Activated CD8-positive, alpha-beta T cell treated with anti-CD3 and anti-CD28 coated beads, Interleukin-2, amount 10 ng/mL, durations not matched to agents 7 days and 5 days (primary cell): ENCODE results near the gene SMO. TPM values are rescaled to one million over a fixed set of nuclear protein-coding genes. Genes with fewer than 3 reads are reported as not detected.
A peak's percentile ranks its signal among the peaks of the same experiment; 100 is the strongest.
"Not testable (repeated sequence)": the region's sequence is repeated elsewhere in the genome, so short reads cannot be mapped to it uniquely, and the experiment has no call there.

Source experiments
- ATAC-seq: fragments of 150-1000 bp; cut with Tn5 transposase; one replicate; pipeline ENCODE4 v1.10.0; 2021; ENCODE audit warnings: moderate library complexity
- CTCF ChIA-PET: fragments of 350-600 bp; sonication (Branson Sonifier 250); formaldehyde crosslinking; loops from one replicate; lab custom pipeline; 2021; ENCODE audit warnings: antibody characterized with exemption; lab: Charles Lee
- POLR2A ChIA-PET: fragments of 350-600 bp; sonication (Branson Sonifier 250); formaldehyde crosslinking; loops from one replicate; lab custom pipeline; 2021; ENCODE audit warnings: antibody characterized with exemption; lab: Charles Lee
- DNase-seq: peaks from one replicate; pipeline ENCODE4 v3.0.0-alpha.2; 2020
- H3K27ac Mint-ChIP-seq: one replicate; pipeline ENCODE4 v1.8.0; 2021; ENCODE audit warnings: mild to moderate bottlenecking, mixed read lengths
- H3K27me3 Mint-ChIP-seq: one replicate; pipeline ENCODE4 v1.8.0; 2021; ENCODE audit warnings: low read depth, mixed read lengths
- H3K36me3 Mint-ChIP-seq: one replicate; pipeline ENCODE4 v1.8.0; 2021; ENCODE audit warnings: low read depth, mixed read lengths
- H3K4me1 Mint-ChIP-seq: one replicate; pipeline ENCODE4 v1.8.0; 2021; ENCODE audit warnings: low read depth, mixed read lengths
- H3K4me3 Mint-ChIP-seq: one replicate; pipeline ENCODE4 v1.8.0; 2021; ENCODE audit warnings: mild to moderate bottlenecking, mixed read lengths
- H3K9me3 Mint-ChIP-seq: one replicate; pipeline ENCODE4 v1.8.0; 2022; ENCODE audit warnings: mixed read lengths; ENCODE audit not compliant: insufficient read depth
- total RNA-seq, 2 experiments: library from RNA; stranded (reverse); gene quantifications; one replicate each; pipeline ENCODE4 v1.2.3, GENCODE V29; 2021

SMO gene
- total RNA-seq, 2 experiments from 2014 or later: not detected

- Mint-ChIP-seq H3K4me1 (peaks cover 32% of the 10 kb centered on the region), H3K9me3 (no peaks in the 10 kb centered on the region), H3K27ac (peak overlapping the region; percentile 73), H3K27me3 (no peaks in the 10 kb centered on the region), H3K4me3 (peak overlapping the region; percentile 85), H3K36me3 (no peaks in the 10 kb centered on the region)
- ATAC-seq: no peak
- no peak for DNase-seq
- ChIA-PET CTCF (interaction anchor here (0.8 to 7.8 kb wide), 6 partner anchors 8 to 382 kb away, joined by 3 to 107 read pairs (median 4); no protein-coding TSS in a partner anchor), POLR2A (interaction anchor here (2.0 kb wide), 1 partner anchor 33 kb away, joined by 4 read pairs; no protein-coding TSS in a partner anchor)
Observed at GRCh38 chr7:129225931-129226572, 37.6 kb downstream of the SMO start.

- H3K9me3 Mint-ChIP-seq: no peaks in the 10 kb centered on the region
- H3K36me3 Mint-ChIP-seq: no peaks in the 10 kb centered on the region
- H3K27ac Mint-ChIP-seq: no peak overlapping the region
- ChIA-PET CTCF (interaction anchor here (0.9 to 7.8 kb wide), 4 partner anchors 10 to 150 kb away, joined by 3 to 107 read pairs (median 15); no protein-coding TSS in a partner anchor), POLR2A (no interaction called here)
- no peaks in the 10 kb centered on the region for H3K27me3 Mint-ChIP-seq
- ATAC-seq (no peak), DNase-seq (no peak)
- H3K4me3 Mint-ChIP-seq: no peak overlapping the region
- H3K4me1 Mint-ChIP-seq: peaks cover 20% of the 10 kb centered on the region
Observed at GRCh38 chr7:129227646-129228578, 39.5 kb downstream of the SMO start.

DNA sequence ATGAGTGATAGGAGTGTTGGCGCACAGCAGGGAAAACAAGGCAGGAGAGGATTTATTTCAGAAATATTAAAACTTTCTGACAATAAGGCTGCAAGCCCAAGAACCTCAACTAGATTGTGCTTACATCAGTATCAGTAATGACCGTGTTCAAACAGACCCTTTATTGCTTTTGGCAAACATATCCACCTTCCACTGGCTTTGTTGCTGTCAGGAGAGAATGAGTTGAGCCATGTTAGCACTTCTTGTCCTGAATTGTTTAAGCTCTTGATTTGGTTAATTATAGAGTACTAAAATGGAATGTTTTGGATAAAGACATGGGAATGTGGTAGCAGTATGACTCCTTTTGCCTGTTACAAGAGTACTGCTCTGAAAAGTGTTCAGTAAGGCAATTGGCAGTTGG, 40.2 kb downstream of the SMO start:
- ATAC-seq (no peak), DNase-seq (no peak)
- H3K4me3 Mint-ChIP-seq: no peak overlapping the region
- no peaks in the 10 kb centered on the region for H3K27me3 Mint-ChIP-seq
- H3K36me3 Mint-ChIP-seq: no peaks in the 10 kb centered on the region
- H3K9me3 Mint-ChIP-seq: no peaks in the 10 kb centered on the region
- peaks cover 17% of the 10 kb centered on the region for H3K4me1 Mint-ChIP-seq
- ChIA-PET POLR2A (no interaction called here), CTCF (interaction anchor here (0.9 to 3.9 kb wide), 4 partner anchors 11 to 149 kb away, joined by 3 to 27 read pairs (median 3); no protein-coding TSS in a partner anchor)
- H3K27ac Mint-ChIP-seq: no peak overlapping the region

- DNase-seq (no peak), ATAC-seq (no peak)
- Mint-ChIP-seq H3K36me3 (no peaks in the 10 kb centered on the region), H3K27me3 (no peaks in the 10 kb centered on the region), H3K9me3 (no peaks in the 10 kb centered on the region), H3K4me3 (no peak overlapping the region), H3K27ac (no peak overlapping the region), H3K4me1 (peaks cover under 1% of the 10 kb centered on the region)
- ChIA-PET POLR2A (no interaction called here), CTCF (interaction anchor here (1.4 to 4.7 kb wide), 3 partner anchors 10 to 40 kb away, joined by 3 to 31 read pairs (median 20); no protein-coding TSS in a partner anchor)
Observed at GRCh38 chr7:129231666-129232065, 43.2 kb downstream of the SMO start.

GRCh38 chr7:129238546-129238945, 50.1 kb downstream of the SMO start:
- CTCF ChIA-PET: interaction anchor here (1.0 to 2.5 kb wide), 5 partner anchors 17 to 105 kb away, joined by 3 to 10 read pairs (median 4); no protein-coding TSS in a partner anchor
- no peaks in the 10 kb centered on the region for H3K27me3 Mint-ChIP-seq
- POLR2A ChIA-PET: interaction anchor here (0.6 kb wide), 1 partner anchor 24 kb away, joined by 4 read pairs; no protein-coding TSS in a partner anchor

DNA sequence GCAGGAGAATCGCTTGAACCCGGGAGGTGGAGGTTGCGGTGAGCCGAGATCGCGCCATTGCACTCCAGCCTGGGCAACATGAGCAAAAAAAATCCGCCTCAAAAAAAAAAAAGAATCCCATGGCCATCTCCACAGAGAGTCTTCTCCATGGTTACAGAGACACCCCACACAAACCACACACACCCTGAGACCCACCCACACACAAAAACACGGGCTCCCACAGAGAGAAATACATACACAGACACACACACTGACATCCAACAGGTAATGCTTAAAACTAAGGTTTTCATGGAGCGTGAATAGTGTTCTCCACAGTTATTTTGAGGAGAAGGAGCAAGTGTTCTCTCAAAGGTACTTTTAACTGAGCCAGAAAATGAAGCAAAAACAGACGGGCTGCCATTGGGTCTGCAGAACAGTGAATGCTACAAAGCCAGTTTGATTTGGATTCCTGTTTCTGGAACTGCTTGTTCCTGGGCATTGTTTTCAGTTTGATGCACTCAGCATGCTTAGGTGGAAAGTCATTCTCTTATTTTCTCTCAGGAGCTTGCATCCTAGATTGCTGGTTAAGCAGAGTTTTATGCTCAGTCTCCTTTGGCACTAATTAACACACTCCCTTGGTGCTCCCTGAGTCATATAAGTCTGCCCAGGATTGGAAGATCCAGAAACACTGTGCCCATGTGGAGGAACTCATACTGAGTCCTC, 51.8 kb downstream of the SMO start:
- Mint-ChIP-seq H3K36me3 (peaks cover under 1% of the 10 kb centered on the region), H3K27me3 (no peaks in the 10 kb centered on the region), H3K9me3 (no peaks in the 10 kb centered on the region), H3K4me1 (no peaks in the 10 kb centered on the region), H3K27ac (no peak overlapping the region), H3K4me3 (no peak overlapping the region)
- ATAC-seq (no peak), DNase-seq (no peak)
- ChIA-PET POLR2A (no interaction called here), CTCF (no interaction called here)

More at GRCh38 chr7:129238546-129238945, 50.1 kb downstream of the SMO start:
- Mint-ChIP-seq H3K36me3 (no peaks in the 10 kb centered on the region), H3K4me3 (no peak overlapping the region), H3K4me1 (no peaks in the 10 kb centered on the region), H3K27ac (no peak overlapping the region), H3K9me3 (no peaks in the 10 kb centered on the region)
- ATAC-seq (no peak), DNase-seq (no peak)

GRCh38 chr7:129244220-129244619, 55.8 kb downstream of the SMO start:
- POLR2A ChIA-PET: no interaction called here
- Mint-ChIP-seq H3K27me3 (no peaks in the 10 kb centered on the region), H3K27ac (no peak overlapping the region), H3K4me1 (no peaks in the 10 kb centered on the region), H3K36me3 (peaks cover 3% of the 10 kb centered on the region), H3K9me3 (no peaks in the 10 kb centered on the region), H3K4me3 (no peak overlapping the region)
- DNase-seq (no peak), ATAC-seq (no peak)
- CTCF ChIA-PET: no interaction called here

- Mint-ChIP-seq H3K36me3 (peaks cover 3% of the 10 kb centered on the region), H3K4me1 (no peaks in the 10 kb centered on the region), H3K27me3 (no peaks in the 10 kb centered on the region), H3K9me3 (no peaks in the 10 kb centered on the region), H3K27ac (no peak overlapping the region), H3K4me3 (no peak overlapping the region)
- ChIA-PET POLR2A (no interaction called here), CTCF (no interaction called here)
- ATAC-seq: no peak
- no peak for DNase-seq
Observed at GRCh38 chr7:129245533-129245932, 57.1 kb downstream of the SMO start.

DNA sequence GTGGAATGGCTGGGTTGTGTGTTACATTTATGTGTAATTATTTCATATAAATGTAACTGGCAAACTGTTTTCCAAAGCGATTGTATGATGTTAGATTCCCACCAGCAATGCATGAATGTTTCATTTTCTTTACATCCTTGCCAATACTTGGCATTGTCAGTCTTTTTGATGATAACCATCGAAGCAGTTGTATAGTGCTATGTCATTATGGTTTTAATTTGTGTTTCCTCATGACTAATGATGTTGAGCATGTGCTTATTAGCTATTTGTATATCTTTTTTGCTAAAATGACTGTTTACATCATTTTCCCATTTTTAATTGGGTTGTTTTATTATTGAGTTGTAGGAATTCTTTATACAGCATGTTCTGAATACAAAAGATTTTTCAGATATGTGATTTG, 58.7 kb downstream of the SMO start:
- CTCF ChIA-PET: interaction anchor here (0.8 to 2.2 kb wide), 6 partner anchors 11 to 121 kb away, joined by 3 to 9 read pairs (median 4); no protein-coding TSS in a partner anchor
- H3K36me3 Mint-ChIP-seq: peaks cover 3% of the 10 kb centered on the region
- H3K9me3 Mint-ChIP-seq: no peaks in the 10 kb centered on the region
- POLR2A ChIA-PET: no interaction called here
- H3K4me1 Mint-ChIP-seq: no peaks in the 10 kb centered on the region
- no peak for ATAC-seq
- no peaks in the 10 kb centered on the region for H3K27me3 Mint-ChIP-seq
- H3K4me3 Mint-ChIP-seq: no peak overlapping the region
- no peak overlapping the region for H3K27ac Mint-ChIP-seq
- no peak for DNase-seq

- no peaks in the 10 kb centered on the region for H3K27me3 Mint-ChIP-seq
- H3K9me3 Mint-ChIP-seq: no peaks in the 10 kb centered on the region
- H3K36me3 Mint-ChIP-seq: no peaks in the 10 kb centered on the region
- DNase-seq: no peak
- no peak overlapping the region for H3K4me3 Mint-ChIP-seq
- ATAC-seq: no peak
- H3K4me1 Mint-ChIP-seq: no peaks in the 10 kb centered on the region
- POLR2A ChIA-PET: no interaction called here
- no peak overlapping the region for H3K27ac Mint-ChIP-seq
- CTCF ChIA-PET: no interaction called here
Observed at GRCh38 chr7:129252128-129252527, 63.7 kb downstream of the SMO start.

GRCh38 chr7:129252603-129253002, 64.2 kb downstream of the SMO start:
- POLR2A ChIA-PET, DNase-seq, H3K36me3 Mint-ChIP-seq, ATAC-seq, H3K27ac Mint-ChIP-seq, H3K4me1 Mint-ChIP-seq, H3K27me3 Mint-ChIP-seq, H3K9me3 Mint-ChIP-seq, CTCF ChIA-PET, H3K4me3 Mint-ChIP-seq: not testable (repeated sequence)
